ENCODE results near the gene GNAI3.
A peak's percentile ranks its signal among the peaks of the same experiment; 100 is the strongest.

The GNAI3 gene

DNA sequence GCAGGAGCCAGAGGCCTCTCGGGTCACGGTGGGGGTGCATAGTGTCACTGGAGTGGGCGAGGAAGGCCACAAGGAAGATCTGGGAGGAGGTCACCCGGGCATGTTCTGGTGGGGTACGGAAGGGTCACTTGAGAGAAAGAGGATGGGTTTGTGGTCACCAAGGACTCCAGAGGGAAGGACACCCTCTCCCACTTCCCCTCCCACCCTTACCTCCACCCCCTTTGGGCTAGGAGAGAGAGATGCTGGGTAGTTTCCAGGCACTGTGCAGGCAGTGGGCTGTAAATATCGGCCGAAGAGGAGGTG, 39.6 kb upstream of the GNAI3 start:
- no peaks in the 10 kb centered on the region; the same call in 1 of the 2 replicates for H3K36me3 ChIP-seq (ENCODE audit: control insufficient read depth, insufficient read depth, low read length)
- no peak overlapping the region for H3K27ac ChIP-seq (ENCODE audit: low read length)
- H3K4me1 ChIP-seq (ENCODE audit: control insufficient read depth, insufficient read depth, low read length) = peaks cover 5% of the 10 kb centered on the region; the same call in 1 of the 2 replicates
- no CpG with 5 or more reads among the region's 7 CpGs for WGBS (ENCODE audit: insufficient coverage, insufficient read length)
- peaks cover 8% of the 10 kb centered on the region; the same call in 1 of the 2 replicates for H3K27me3 ChIP-seq (ENCODE audit: control insufficient read depth, insufficient read depth, low read length)
- peak overlapping the region; percentile 98; the same call in 1 of the 2 replicates for H3K4me3 ChIP-seq (ENCODE audit: low read length)
- no peaks in the 10 kb centered on the region for H3K9me3 ChIP-seq (ENCODE audit: control insufficient read depth, insufficient read depth, low read length)
- no peak for DNase-seq (ENCODE audit: low read depth, low spot score)

DNA sequence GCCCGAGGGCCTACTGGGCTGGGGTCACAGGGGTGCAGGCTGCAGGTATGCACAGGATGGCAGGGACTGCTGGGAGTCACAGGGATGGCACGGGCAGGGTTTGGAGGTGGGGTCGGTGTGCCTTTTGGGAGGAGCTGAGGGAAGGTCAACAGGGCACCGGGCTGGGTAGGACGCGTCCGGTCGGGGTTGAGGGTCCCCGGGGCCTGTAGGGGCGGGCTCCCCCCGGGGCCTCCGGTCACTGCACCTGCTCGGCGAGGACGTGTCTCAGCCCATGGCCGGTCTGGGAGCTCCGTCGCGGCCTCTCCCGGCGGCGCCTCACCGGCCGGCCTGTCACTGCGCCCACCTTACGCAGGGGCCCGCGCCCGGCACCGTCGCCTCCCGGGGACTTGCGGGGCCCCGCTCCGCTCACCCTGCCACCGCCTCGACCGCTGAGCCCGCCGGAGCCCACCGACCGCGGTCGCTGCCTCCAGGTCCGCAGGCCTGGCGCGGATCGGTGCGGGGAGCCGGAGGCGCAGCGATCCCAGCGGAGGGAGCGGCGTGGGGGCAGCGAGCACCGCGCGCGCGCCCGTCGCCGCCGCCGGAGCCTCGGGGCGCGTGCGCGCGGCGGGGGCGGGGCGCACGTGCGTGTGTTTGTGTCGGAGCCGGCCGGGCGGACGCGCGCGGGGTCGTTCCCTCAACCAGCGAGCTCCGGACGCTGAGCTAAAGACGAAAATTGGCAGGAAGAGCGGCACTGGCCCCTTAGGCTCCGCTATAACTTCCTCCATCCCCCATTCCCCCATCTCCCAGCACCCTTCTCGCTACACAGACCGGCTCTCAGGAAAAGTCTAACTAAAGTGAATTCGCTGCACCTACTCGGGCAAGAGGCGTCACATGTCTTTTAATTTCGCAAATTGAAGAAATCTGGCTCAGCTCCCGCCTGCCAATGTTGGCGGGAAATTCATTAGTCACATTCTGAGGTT, 39.0 kb upstream of the GNAI3 start, which contains the start of gene AMIGO1:
TSS of gene AMIGO1 (minus strand) at position 552 of the 959 bp plus-strand sequence. CDS start 815 bp downstream, outside the sequence.
- H3K36me3 ChIP-seq (ENCODE audit: control insufficient read depth, insufficient read depth, low read length) = no peaks in the 10 kb centered on the region; the same call in 1 of the 2 replicates
- peak within 1 kb of the TSS; percentile 98 for H3K4me3 ChIP-seq (ENCODE audit: low read length)
- peaks cover 8% of the 10 kb centered on the region; the same call in 1 of the 2 replicates for H3K27me3 ChIP-seq (ENCODE audit: control insufficient read depth, insufficient read depth, low read length)
- H3K27ac ChIP-seq (ENCODE audit: low read length) = no peak within 1 kb of the TSS
- no peaks in the 10 kb centered on the region for H3K9me3 ChIP-seq (ENCODE audit: control insufficient read depth, insufficient read depth, low read length)
- DNase-seq (ENCODE audit: low read depth, low spot score) = no peak
- no CpG with 5 or more reads among the region's 100 CpGs for WGBS (ENCODE audit: insufficient coverage, insufficient read length)
- H3K4me1 ChIP-seq (ENCODE audit: control insufficient read depth, insufficient read depth, low read length) = peaks cover 5% of the 10 kb centered on the region; the same call in 1 of the 2 replicates

DNA sequence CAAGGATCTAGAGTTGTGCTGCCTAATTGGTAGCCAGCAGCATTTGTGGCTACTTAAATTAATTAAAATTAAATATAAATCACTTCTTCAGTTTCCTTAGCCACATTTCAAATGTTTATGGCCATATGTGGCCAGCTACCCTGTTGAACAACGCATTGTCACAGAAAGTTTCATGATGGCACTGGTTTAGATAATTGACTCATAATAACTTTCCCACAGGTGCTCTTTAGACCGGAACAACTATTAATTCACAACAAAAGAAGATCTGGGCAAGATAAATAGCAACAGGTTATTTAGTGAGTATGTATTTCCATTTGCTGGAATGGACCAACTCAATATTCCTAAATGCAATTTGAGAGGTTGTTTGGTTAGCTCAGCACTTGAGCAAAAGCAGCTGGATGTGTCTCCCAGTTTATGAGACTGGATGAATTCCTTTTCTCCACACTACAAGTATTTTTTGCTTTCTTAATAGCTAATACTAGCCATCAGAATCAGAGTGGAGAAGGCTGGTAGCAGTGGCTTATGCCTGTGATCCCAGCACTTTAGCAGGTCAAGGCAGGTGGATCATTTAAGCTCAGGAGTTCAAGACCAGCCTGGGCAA, 35.2 kb upstream of the GNAI3 start:
- Histone ChIP-seq H3K36me3 (ENCODE audit: control insufficient read depth, insufficient read depth, low read length) (no peaks in the 10 kb centered on the region; the same call in 1 of the 2 replicates), H3K9me3 (ENCODE audit: control insufficient read depth, insufficient read depth, low read length) (no peaks in the 10 kb centered on the region), H3K4me3 (ENCODE audit: low read length) (no peak overlapping the region), H3K27me3 (ENCODE audit: control insufficient read depth, insufficient read depth, low read length) (peaks cover 8% of the 10 kb centered on the region; the same call in 1 of the 2 replicates), H3K27ac (ENCODE audit: low read length) (no peak overlapping the region), H3K4me1 (ENCODE audit: control insufficient read depth, insufficient read depth, low read length) (peaks cover 5% of the 10 kb centered on the region; the same call in 1 of the 2 replicates)
- WGBS (ENCODE audit: insufficient coverage, insufficient read length) = no CpG with 5 or more reads among the region's 2 CpGs
- no peak for DNase-seq (ENCODE audit: low read depth, low spot score)

DNA sequence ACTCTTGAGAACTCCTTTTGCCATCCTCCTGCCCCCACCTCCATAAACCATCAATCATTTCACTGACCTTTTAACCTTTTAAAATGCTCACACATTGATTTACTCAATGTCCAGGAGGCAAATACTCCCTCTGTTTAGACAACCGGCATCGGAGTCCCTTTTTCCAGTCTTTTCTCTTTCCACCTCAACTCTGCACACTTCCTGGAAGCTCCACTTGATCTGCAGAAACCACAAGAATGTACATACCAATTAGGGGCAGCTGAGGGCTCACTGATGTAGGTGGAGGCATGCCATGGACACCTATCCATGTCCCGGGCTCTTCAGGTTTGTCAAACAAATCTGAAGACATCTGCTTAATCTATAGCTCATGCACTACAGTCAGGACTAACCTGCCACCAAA, 33.6 kb upstream of the GNAI3 start:
- H3K4me3 ChIP-seq (ENCODE audit: low read length) = no peak overlapping the region
- no peak for DNase-seq (ENCODE audit: low read depth, low spot score)
- no peak overlapping the region for H3K27ac ChIP-seq (ENCODE audit: low read length)
- H3K36me3 ChIP-seq (ENCODE audit: control insufficient read depth, insufficient read depth, low read length) = no peaks in the 10 kb centered on the region
- H3K27me3 ChIP-seq (ENCODE audit: control insufficient read depth, insufficient read depth, low read length) = peaks cover 8% of the 10 kb centered on the region; the same call in 1 of the 2 replicates
- no CpG with 5 or more reads among the region's 3 CpGs for WGBS (ENCODE audit: insufficient coverage, insufficient read length)
- peaks cover 3% of the 10 kb centered on the region; the same call in 1 of the 2 replicates for H3K4me1 ChIP-seq (ENCODE audit: control insufficient read depth, insufficient read depth, low read length)
- no peaks in the 10 kb centered on the region for H3K9me3 ChIP-seq (ENCODE audit: control insufficient read depth, insufficient read depth, low read length)

DNA sequence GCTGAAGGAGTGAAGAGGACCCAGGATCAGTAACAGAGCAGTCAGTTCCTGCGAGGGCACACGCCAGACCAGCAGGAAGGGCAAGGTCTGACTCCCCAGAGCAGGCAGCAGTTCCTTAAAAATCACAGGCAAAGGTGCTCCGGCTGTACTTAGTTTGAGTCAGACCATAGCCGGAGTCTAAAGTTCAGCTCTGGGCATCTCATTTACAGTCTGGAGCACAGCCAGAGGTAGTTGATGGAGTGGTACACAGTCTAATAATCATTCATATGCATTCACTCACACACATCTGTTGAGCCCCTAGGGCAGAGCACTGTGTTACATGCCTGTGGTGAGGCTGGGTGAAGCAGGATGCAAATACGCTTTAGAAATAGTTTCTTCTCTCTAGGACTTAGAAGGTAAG, 31.5 kb upstream of the GNAI3 start:
- no CpG with 5 or more reads among the region's 5 CpGs for WGBS (ENCODE audit: insufficient coverage, insufficient read length)

DNA sequence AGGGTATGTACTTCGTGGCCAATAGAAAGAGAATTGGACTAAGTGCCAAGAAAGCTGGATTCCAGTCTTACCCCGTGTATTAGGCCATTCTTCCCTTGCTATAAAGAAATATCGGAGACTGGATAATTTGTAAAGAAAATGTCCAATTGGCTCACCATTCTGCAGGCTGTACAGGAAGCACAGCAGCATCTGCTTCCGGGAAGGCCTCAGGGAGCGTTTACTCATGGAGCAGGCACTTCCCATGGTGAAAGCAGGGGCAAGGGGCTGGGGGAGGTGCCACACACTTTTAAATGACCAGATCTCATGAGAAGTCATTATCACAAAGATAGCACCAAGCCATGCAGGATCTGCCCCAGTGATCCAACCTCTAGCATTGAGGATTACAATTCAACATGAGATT, 31.1 kb upstream of the GNAI3 start:
- no peak overlapping the region for H3K4me3 ChIP-seq (ENCODE audit: low read length)
- no CpG with 5 or more reads among the region's 5 CpGs for WGBS (ENCODE audit: insufficient coverage, insufficient read length)
- H3K36me3 ChIP-seq (ENCODE audit: control insufficient read depth, insufficient read depth, low read length) = no peaks in the 10 kb centered on the region
- DNase-seq (ENCODE audit: low read depth, low spot score) = no peak
- H3K4me1 ChIP-seq (ENCODE audit: control insufficient read depth, insufficient read depth, low read length) = no peaks in the 10 kb centered on the region
- no peak overlapping the region for H3K27ac ChIP-seq (ENCODE audit: low read length)
- no peaks in the 10 kb centered on the region for H3K9me3 ChIP-seq (ENCODE audit: control insufficient read depth, insufficient read depth, low read length)
- H3K27me3 ChIP-seq (ENCODE audit: control insufficient read depth, insufficient read depth, low read length) = no peaks in the 10 kb centered on the region

More for the DNA sequence above, 31.5 kb upstream of the GNAI3 start:
- no peak for DNase-seq (ENCODE audit: low read depth, low spot score)
- Histone ChIP-seq H3K27ac (ENCODE audit: low read length) (no peak overlapping the region), H3K4me1 (ENCODE audit: control insufficient read depth, insufficient read depth, low read length) (no peaks in the 10 kb centered on the region), H3K36me3 (ENCODE audit: control insufficient read depth, insufficient read depth, low read length) (no peaks in the 10 kb centered on the region), H3K27me3 (ENCODE audit: control insufficient read depth, insufficient read depth, low read length) (no peaks in the 10 kb centered on the region), H3K4me3 (ENCODE audit: low read length) (no peak overlapping the region), H3K9me3 (ENCODE audit: control insufficient read depth, insufficient read depth, low read length) (no peaks in the 10 kb centered on the region)

DNA sequence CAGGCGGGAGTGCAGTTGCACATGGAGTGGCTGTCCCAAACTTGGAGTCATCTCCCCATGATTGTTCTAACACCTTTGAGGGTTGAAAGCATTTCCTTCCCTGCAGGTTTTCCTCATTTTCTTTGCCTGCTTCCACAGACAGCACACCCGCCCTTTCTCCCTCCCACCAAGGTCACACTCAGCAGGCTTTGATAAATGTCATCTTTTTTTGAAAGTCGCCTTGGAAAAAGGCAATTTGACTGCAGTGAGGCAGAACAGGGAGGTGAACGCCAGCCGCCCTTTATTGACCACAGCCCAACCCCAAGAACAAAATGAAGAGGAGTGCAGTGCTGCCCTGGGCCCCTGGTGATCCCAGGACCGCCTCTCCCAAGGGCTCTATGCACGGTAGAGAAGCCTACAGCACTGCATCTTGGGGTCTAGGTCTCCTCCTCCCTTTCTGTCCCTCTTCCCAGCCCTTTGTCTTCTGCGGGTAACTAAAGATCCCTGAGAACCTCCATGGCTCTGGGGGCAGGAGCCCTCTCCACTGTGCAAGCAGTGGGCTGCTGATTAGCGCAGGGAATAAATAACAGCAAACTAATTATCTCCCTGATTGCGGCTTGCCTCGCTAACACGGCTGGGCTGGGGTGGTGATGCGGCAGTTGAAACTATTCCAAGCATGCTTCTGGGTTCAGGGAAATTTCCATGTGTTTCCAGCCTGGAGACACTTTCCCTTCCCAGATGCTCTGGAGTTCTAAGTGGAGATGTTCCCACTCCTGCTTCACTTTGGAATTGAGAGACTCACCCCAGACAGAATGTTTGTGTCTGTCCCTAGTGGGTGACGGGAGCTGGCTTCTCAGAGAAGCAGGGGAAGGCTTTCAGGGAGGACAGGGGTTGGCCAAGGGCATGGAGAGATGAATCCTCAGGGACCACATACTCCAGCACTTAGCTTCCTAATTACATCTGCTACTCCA, 27.1 kb upstream of the GNAI3 start:
- no peak overlapping the region for H3K4me3 ChIP-seq (ENCODE audit: low read length)
- no peak overlapping the region for H3K27ac ChIP-seq (ENCODE audit: low read length)
- no peaks in the 10 kb centered on the region for H3K4me1 ChIP-seq (ENCODE audit: control insufficient read depth, insufficient read depth, low read length)
- H3K9me3 ChIP-seq (ENCODE audit: control insufficient read depth, insufficient read depth, low read length) = no peaks in the 10 kb centered on the region
- no peak for DNase-seq (ENCODE audit: low read depth, low spot score)
- no peaks in the 10 kb centered on the region for H3K36me3 ChIP-seq (ENCODE audit: control insufficient read depth, insufficient read depth, low read length)
- no peaks in the 10 kb centered on the region for H3K27me3 ChIP-seq (ENCODE audit: control insufficient read depth, insufficient read depth, low read length)
- WGBS (ENCODE audit: insufficient coverage, insufficient read length) = no CpG with 5 or more reads among the region's 14 CpGs

DNA sequence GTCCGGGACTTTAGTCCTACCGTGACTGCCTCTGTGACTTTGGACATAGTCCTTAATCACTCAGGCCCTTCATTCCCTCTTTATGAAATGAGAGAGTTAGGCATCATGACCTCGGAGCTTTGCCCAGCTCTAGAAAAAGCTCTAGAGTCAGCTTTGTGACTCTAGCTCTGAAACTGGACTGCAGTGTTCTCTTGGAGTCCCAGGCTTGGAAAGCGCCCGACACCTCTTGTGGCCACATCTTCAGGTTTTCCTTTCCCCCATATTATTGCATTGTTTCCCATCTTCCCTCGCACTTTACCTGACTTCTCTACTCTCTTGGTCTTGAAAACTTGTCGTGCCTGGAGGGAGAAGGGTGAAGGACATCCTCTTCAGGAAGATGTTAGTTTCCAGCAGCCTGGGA, 26.4 kb upstream of the GNAI3 start:
- WGBS (ENCODE audit: insufficient coverage, insufficient read length) = no CpG with 5 or more reads among the region's 7 CpGs
- Histone ChIP-seq H3K4me3 (ENCODE audit: low read length) (no peak overlapping the region), H3K36me3 (ENCODE audit: control insufficient read depth, insufficient read depth, low read length) (no peaks in the 10 kb centered on the region), H3K9me3 (ENCODE audit: control insufficient read depth, insufficient read depth, low read length) (no peaks in the 10 kb centered on the region), H3K27me3 (ENCODE audit: control insufficient read depth, insufficient read depth, low read length) (no peaks in the 10 kb centered on the region), H3K4me1 (ENCODE audit: control insufficient read depth, insufficient read depth, low read length) (no peaks in the 10 kb centered on the region), H3K27ac (ENCODE audit: low read length) (no peak overlapping the region)
- DNase-seq (ENCODE audit: low read depth, low spot score) = no peak

DNA sequence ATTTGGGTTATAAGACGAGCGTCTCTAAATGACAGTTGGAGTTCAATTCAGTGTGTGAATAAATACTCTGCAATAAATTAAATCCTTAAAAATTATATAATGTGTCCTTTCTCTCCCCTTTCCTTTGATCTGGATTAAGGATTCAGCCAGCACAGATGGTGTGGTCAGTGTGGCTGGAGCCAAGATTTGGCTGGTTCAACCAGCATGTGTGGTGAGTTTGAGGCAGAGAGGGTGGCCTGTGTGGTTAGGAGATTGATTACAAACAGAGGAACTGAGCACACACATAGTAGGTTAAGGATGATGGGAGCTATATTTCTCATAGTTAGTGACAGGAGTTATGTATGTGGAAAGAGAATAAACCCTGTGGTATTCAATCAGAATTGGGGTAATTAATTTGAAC, 24.7 kb upstream of the GNAI3 start:
- Histone ChIP-seq H3K27ac (ENCODE audit: low read length) (no peak overlapping the region), H3K4me1 (ENCODE audit: control insufficient read depth, insufficient read depth, low read length) (no peaks in the 10 kb centered on the region), H3K27me3 (ENCODE audit: control insufficient read depth, insufficient read depth, low read length) (no peaks in the 10 kb centered on the region), H3K4me3 (ENCODE audit: low read length) (no peak overlapping the region), H3K9me3 (ENCODE audit: control insufficient read depth, insufficient read depth, low read length) (no peaks in the 10 kb centered on the region), H3K36me3 (ENCODE audit: control insufficient read depth, insufficient read depth, low read length) (no peaks in the 10 kb centered on the region)
- DNase-seq (ENCODE audit: low read depth, low spot score) = no peak
- no CpG with 5 or more reads among the region's 2 CpGs for WGBS (ENCODE audit: insufficient coverage, insufficient read length)
